Activated CD4-positive, alpha-beta T cell treated with anti-CD3 and anti-CD28 coated beads, Interleukin-2, amount 50 U/mL, for 24 hours (primary cell): ENCODE data around the gene DUSP19.

Source experiments
- DNase-seq, 2 donors: peaks; one replicate each; pipeline ENCODE4 v3.0.0-alpha.2; 2020; ENCODE audit warnings: low read depth in 1 of 2, low spot score in 1 of 2

DUSP19 gene

DNA sequence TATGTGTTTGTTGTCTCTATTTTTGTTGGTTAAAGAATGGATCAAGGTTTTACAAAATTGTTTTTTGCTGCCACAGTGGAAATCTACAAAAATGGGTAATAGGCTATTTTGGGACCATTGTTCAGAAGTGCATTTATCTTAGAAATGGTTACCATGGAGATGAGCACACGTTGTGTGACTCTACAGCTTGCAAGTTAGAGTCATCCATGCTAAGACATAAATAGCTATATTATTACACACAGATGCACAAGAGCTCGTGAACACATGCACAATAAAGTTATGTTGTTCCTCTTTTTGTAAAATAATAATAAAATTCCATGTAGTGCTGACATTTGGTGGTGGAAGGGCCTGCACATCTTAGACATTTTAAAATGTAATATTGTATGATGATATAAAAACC lies 15.5 kb upstream of the DUSP19 start:
- DNase-seq = no peak

- no peak for DNase-seq
Observed at GRCh38 chr2:183068561-183068960, 10.0 kb upstream of the DUSP19 start.

DNA sequence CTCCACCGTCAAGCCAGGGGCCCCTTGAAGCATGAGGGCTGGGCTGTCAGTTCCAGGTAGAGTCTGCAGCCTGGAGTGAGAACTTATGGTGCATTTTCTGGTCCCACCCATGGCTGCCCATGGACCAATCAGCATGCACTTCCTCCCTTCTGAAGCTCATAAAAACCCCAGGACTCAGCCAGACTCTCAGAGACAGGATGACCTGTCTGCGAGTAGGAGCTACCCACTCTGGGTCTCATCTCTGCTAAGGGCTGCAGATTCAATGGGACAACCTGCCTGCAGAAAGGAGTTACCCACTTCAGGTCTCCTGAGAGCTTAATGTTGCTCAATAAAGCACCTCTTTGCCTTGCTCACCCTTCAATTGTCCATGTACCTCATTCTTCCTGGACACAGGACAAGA lies 9.4 kb upstream of the DUSP19 start:
- DNase-seq = no peak

DNA sequence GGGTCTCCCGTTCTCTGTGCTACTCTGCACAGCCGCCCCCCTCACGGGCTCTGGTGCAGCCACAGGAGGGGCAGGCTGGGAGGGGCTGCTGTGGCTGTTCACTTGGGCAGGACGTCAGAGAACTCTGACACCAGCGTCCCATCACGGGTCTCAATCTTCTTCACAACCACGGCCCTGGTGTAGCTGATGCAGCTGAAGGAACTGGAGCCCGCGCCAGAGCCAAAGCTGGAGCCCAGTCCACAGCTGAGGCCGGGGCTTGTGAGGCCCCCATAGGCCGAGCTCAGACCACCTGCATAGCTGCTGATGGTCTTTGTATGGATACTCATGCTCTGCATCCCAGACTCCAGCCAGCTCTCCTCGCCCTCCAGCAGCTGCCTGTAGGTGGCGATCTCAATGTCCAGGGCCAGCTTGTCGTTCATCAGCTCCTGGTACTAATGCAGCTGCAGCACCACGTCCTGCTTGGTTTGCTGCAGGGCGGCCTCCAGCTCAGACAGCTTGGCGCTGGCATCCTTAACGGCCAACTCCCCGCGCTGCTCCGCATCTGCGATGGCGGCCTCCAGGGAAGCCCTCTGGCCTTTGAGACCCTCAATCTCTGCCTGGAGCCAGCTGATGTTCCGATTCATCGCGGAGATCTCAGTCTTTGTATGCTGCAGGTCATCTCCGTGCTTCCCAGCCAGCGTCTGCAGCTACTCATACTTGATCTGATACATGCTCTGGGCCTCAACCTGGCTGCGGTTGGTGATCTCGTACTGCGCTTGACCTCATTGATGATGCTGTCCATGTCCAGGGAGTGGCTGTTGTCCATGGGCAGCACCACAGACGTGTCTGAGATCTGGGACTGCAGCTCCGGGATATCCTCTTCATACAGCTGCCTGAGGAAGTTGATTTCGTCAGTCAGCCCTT lies 7.4 kb upstream of the DUSP19 start:
- no peak for DNase-seq

- no peak for DNase-seq
Observed at GRCh38 chr2:183072177-183072576, 6.4 kb upstream of the DUSP19 start.

DNA sequence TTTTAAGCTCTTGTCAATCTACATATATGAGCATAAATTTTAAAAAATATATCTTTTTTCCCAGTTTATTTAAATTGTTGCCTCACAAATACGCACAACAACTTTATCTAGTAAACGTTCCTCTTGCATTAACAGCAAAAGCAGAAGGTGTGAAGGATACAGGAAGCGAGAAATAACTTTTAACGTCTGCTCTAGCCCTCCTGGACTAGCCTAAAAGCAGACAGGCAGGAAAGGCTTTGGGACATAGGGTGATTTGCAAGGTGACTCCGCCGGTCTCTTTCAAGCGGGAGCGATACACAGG lies 434 bp upstream of the DUSP19 start:
- no peak for DNase-seq

DNA sequence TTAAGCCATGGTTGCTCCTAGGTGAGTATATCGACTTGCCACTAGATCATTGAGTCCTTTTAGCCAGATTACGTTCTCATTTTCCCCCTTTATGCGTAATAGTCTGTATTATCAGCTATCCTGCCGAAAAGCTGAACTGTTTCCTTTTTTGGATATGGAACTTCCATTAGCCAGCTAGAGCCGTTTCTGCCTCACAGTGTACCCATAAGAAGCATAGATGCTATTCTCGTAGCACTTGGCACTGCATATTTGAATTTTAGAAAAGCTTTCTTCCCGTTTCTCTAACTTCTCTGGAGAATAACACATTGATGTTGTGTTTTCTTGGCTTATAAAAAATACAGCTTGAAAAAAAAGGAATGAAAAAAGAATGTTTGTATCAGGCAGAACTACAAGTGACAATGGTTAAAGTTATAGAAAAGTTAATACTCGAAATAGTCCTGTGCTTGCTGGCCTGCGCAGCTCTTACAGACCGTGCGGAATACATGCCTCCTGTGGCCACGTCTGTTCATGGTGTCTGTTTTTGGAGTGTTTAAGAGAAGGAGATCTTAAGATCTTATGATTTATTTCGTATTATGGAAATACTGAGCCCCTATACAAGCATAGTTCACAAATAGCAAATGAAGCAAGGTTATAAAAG lies 710 bp downstream of the DUSP19 start:
- DNase-seq = no peak

DNA sequence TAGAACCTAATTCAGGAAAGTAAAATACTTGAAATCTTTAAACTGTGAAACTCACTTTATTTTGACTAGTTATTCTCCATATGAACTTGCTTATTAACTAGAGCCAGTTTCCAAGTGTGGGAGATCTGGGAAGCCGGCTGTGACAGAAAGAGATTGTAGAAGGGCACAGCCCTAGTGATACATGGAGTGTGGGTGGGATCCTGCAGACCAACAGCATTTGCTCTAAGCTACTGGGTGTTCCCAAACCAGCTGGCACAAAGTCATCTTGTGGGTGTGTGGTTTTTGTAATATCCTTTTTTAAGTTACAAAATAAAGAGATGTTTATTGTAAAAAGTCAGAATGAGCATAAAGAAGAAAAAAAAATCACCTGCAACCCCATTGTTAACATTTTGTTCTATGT lies 3.4 kb downstream of the DUSP19 start:
- no peak for DNase-seq

DNA sequence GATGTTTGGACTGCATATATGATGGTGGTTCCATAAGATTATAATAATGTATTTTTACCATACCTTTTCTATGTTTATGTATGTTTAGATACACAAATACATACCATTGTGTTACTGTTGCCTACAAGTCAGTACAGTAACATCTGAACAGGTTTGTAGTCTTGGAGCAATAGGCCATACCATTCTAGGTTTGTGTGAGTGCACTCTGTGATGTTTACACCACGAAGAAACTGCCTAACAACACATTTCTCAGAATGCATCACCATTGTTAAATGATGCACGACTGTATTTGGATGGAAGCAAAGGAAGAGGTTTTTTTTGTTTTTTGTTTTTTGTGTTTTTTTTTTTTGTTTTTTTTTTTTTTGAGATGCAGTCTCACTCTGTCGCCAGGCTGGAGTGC lies 9.5 kb downstream of the DUSP19 start:
- no peak for DNase-seq

- no peak for DNase-seq
Observed at GRCh38 chr2:183089192-183089851, 10.8 kb downstream of the DUSP19 start.

DNA sequence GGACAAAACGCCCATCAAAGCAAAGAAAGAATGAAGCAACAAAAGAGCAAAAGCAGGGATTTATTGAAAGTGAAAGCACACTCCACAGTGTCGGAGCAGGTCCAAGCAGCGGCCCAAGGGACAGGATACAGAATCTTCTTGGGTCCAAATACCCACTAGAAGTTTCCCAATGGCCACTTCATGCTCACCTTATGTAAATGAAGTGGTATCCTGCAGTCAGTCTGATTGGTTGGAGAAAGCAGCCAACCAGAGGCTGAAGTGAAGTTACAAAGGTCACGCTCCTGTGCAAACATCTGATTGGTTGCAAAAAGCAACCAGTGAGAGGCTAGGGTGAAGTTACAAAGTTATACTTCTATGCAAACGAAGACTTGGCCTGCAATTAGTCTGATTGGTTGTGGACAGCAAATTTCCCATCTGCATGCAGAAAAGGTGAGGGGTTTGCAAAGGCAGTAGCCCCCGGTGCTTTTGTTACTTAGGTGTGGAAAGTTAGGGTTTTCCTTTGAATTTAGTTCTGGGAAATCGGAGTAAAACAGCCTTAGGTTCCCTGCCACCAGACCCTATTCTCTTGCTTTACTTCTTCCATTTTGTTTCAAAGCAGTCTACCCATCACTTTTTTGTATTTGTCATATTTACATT lies 12.9 kb downstream of the DUSP19 start:
- no peak for DNase-seq

GRCh38 chr2:183091954-183092345 lies 13.4 kb downstream of the DUSP19 start:
- no peak for DNase-seq

- no peak for DNase-seq
Observed at GRCh38 chr2:183093857-183094657, 15.5 kb downstream of the DUSP19 start.

GRCh38 chr2:183105402-183106134 lies 27.0 kb downstream of the DUSP19 start:
- no peak for DNase-seq

DNA sequence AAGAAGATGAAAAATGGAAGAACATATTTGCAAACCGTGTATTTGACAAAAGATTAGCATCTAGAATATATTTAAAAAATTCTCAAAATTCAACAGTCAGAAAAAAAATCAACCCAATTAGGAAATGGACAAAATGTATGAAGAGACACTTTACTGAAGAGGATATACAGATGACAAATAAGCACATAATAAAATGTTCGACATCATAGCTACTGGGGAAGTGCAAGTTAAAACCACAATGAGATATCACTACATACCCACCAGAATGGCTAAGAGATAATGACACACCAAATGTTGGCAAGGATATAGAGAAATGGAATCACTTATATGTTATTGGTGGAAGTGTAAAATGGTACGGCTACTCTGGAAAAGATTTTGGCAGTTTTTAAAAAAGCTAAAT lies 34.0 kb downstream of the DUSP19 start:
- no peak for DNase-seq

DNA sequence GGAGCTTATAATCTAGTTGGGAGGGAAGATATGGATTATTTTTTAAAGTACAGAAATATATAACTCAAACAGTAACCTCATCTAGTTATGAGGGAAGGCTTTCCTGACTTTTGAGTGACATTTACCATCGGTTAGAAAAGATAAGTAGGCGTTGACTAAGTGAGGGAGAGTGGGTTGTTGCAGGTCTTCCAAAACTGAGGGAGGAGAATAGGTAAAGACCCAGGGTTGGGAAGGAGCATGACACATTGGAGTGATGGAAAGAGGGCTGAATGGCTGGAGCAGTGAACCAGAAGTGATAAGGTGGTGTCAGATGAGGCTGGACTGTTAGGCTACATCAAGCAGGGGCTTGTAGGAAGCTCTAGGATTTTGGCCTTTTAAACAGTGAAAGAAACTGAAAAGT lies 35.1 kb downstream of the DUSP19 start:
- DNase-seq = no peak

- DNase-seq = no peak
Observed at GRCh38 chr2:183117226-183117625, 38.7 kb downstream of the DUSP19 start.

GRCh38 chr2:183123117-183123958 lies 44.8 kb downstream of the DUSP19 start:
- DNase-seq = no peak

GRCh38 chr2:183123959-183124221 lies 45.3 kb downstream of the DUSP19 start:
- no peak for DNase-seq
